HepG2 (cell line): ENCODE measurements around the gene TANC1. TPM values are rescaled to one million over a fixed set of nuclear protein-coding genes. Genes with fewer than 3 reads are reported as not detected.

Source experiments
- ATAC-seq: fragments of 200-7000 bp; cut with Tn5 transposase; 3 replicates; pipeline ENCODE4 v1.9.1; 2020; ENCODE audit warnings: mild to moderate bottlenecking, moderate library complexity
- BruUV-seq: library from RNA; stranded (reverse); fragments of 400-500 nt; replicated peaks from 2 replicates; lab custom pipeline; 2021; lab: Mats Ljungman, UMichigan
- CTCF ChIA-PET: fragments of 300-600 bp; formaldehyde crosslinking; extraction: SDS; loops from one replicate; lab custom pipeline; 2021; ENCODE audit warnings: low total read pairs, inconsistent platforms, low intra/inter-chr PET ratio; lab: Yijun Ruan, JAX
- POLR2A ChIA-PET: fragments of 350-600 bp; sonication (Branson Sonifier 250); formaldehyde crosslinking; loops from one replicate; lab custom pipeline; 2020; ENCODE audit warnings: antibody characterized with exemption, inconsistent platforms; lab: Yijun Ruan, JAX
- DNase-seq: peaks from one replicate; pipeline ENCODE4 v3.0.0-alpha.2; 2015; ENCODE audit warnings: low spot score
- FAIRE-seq: peaks from 3 replicates; lab custom pipeline; 2011; peaks lifted over from hg19 to GRCh38; lab: Jason Lieb, UNC
- H2AFZ ChIP-seq: one replicate; pipeline ENCODE4 v1.6.1; 2011; ENCODE audit warnings: low read length, inconsistent platforms
- H3K27ac ChIP-seq: fragments of 300-600 bp; 3 replicates; pipeline ENCODE4 v1.8.0; 2011; ENCODE audit warnings: mixed run types, mild to moderate bottlenecking, mixed read lengths, low read length, inconsistent platforms; ENCODE audit not compliant: insufficient read depth; ENCODE audit errors: extremely low read length
- H3K27me3 ChIP-seq, 2 experiments: fragments of 200-600 bp in 1 of 2; 2 replicates in 1 of 2; 3 replicates in 1 of 2; pipeline versions ENCODE4 v1.6.0 to v1.8.0; 2011; ENCODE audit warnings: low read length in 2 of 2, mild to moderate bottlenecking in 2 of 2, moderate library complexity in 2 of 2, inconsistent platforms in 1 of 2; ENCODE audit not compliant: insufficient read depth in 2 of 2, control insufficient read depth in 1 of 2
- H3K36me3 ChIP-seq, 2 experiments: fragments of 200-600 bp in 1 of 2; replicated peaks in 1 of 2; 2 replicates in 1 of 2; 3 replicates in 1 of 2; pipeline versions ENCODE4 v1.5.1 to v1.8.0; 2011; ENCODE audit warnings: low read length in 2 of 2, inconsistent platforms in 1 of 2; ENCODE audit not compliant: insufficient read depth in 2 of 2, control insufficient read depth in 1 of 2
- H3K4me1 ChIP-seq: 2 replicates; pipeline ENCODE4 v1.5.1; 2012; ENCODE audit warnings: low read length, inconsistent platforms; ENCODE audit not compliant: insufficient read depth
- H3K4me2 ChIP-seq: 2 replicates; pipeline ENCODE4 v1.6.0; 2011; ENCODE audit warnings: low read depth, low read length, inconsistent platforms
- H3K4me3 ChIP-seq, 3 experiments: fragments of 200-600 bp in 1 of 3; sonication (generic), shearing (Covaris generic) in 1 of 3; replicated peaks in 1 of 3; 2 replicates each; pipeline ENCODE4 v1.5.1; 2011 to 2016; ENCODE audit warnings: low read length in 3 of 3, inconsistent platforms in 2 of 3, low read depth in 2 of 3, mild to moderate bottlenecking in 2 of 3, control low read depth in 1 of 3, mixed read lengths in 1 of 3; ENCODE audit not compliant: insufficient read depth in 1 of 3
- H3K79me2 ChIP-seq: one replicate; pipeline ENCODE4 v1.6.1; 2011; ENCODE audit warnings: low read length, inconsistent platforms; ENCODE audit not compliant: insufficient read depth
- H3K9ac ChIP-seq: 2 replicates; pipeline ENCODE4 v1.6.0; 2011; ENCODE audit warnings: mild to moderate bottlenecking, low read depth, low read length, inconsistent platforms; ENCODE audit not compliant: insufficient read depth
- H3K9me3 ChIP-seq: 2 replicates; pipeline ENCODE4 v1.5.1; 2012; ENCODE audit warnings: mild to moderate bottlenecking, low read length
- H4K20me1 ChIP-seq: 2 replicates; pipeline ENCODE4 v1.6.0; 2011; ENCODE audit warnings: inconsistent platforms, mild to moderate bottlenecking, low read length, moderate library complexity; ENCODE audit not compliant: insufficient read depth
- CEBPB ChIP-seq: IDR thresholded peaks from 2 replicates; pipeline ENCODE4 v1.6.1; 2011; ENCODE audit warnings: low read depth, low read length, improper control_type of control experiment, borderline replicate concordance
- KDM2A ChIP-seq: sonication (generic); formaldehyde crosslinking; IDR thresholded peaks from 2 replicates; pipeline ENCODE4 v1.4.0; 2020; ENCODE audit warnings: low read depth, missing genetic modification reagents, borderline replicate concordance
- MAFK ChIP-seq, 2 experiments: IDR thresholded peaks in 1 of 2; conservative IDR thresholded peaks in 1 of 2; 2 replicates each; pipeline ENCODE4 v1.6.1; 2011; ENCODE audit warnings: improper control_type of control experiment in 2 of 2, low read length in 2 of 2
- NFE2L2 ChIP-seq: fragments of 150-350 bp; IDR thresholded peaks from 2 replicates; pipeline ENCODE4 v1.6.1; 2014; ENCODE audit warnings: low read length
- ZBTB7B ChIP-seq: sonication (generic); formaldehyde crosslinking; IDR thresholded peaks from 2 replicates; pipeline ENCODE4 v1.4.0; 2020; ENCODE audit warnings: missing genetic modification reagents
- ZNF256 ChIP-seq: sonication (generic); formaldehyde crosslinking; conservative IDR thresholded peaks from 2 replicates; pipeline ENCODE4 v1.4.0; 2020; ENCODE audit warnings: missing genetic modification reagents
- WGBS: methylation state at CpG from one replicate; pipeline ENCODE4 v1.1.6; 2017; ENCODE audit warnings: low lambda C conversion rate; 5-methylcytosine and 5-hydroxymethylcytosine counted together
- in situ Hi-C: cut with HindIII; loops from 2 replicates; pipeline ENCODE4 v1.10.0; 2017; ENCODE audit warnings: low pct_unique_long_range_greater_than_20kb; ENCODE audit not compliant: extremely low pct_ligation_motif_present
- intact Hi-C: fragments of 100-400 bp; cut with micrococcal nuclease; formaldehyde crosslinking; loops from one replicate; pipeline ENCODE4 v1.10.0; 2022; ENCODE audit not compliant: unreplicated experiment
- polyA plus RNA-seq, 8 experiments: library from polyadenylated mRNA; depleted of rRNA in 3 of 8; stranded (reverse) in 7 of 8; unstranded in 1 of 8; fragments of >200 nt; fragmentation: Illumina TruSeq in 4 of 8; extraction: Trizol in 4 of 8; gene quantifications; 2 replicates each; pipeline versions ENCODE4 v1.2.1 to v1.2.3, GENCODE V29; 2011 to 2016; ENCODE audit warnings: low read depth in 4 of 8, missing spikeins in 1 of 8, mixed read lengths in 1 of 8; ENCODE audit not compliant: insufficient read depth in 1 of 8
- total RNA-seq, 5 experiments: library from RNA; depleted of rRNA; stranded (reverse); fragments of >200 nt; fragmentation: Illumina TruSeq; extraction: Trizol; gene quantifications; 2 replicates each; pipeline ENCODE4 v1.2.3, GENCODE V29; 2016; ENCODE audit warnings: low read depth in 1 of 5
- TF ChIP-seq, protein P1 (sequence below): sonication (generic); formaldehyde crosslinking; IDR thresholded peaks from 2 replicates; pipeline ENCODE4 v1.4.0; 2020; ENCODE audit warnings: mild to moderate bottlenecking, missing genetic modification reagents, borderline replicate concordance

Gene TANC1
- total and polyA plus RNA-seq, 2 of the 13 experiments (the other 11 are each of a cell fraction or from before 2014, with no cell fraction given), result 2.3 to 5.6 TPM

DNA sequence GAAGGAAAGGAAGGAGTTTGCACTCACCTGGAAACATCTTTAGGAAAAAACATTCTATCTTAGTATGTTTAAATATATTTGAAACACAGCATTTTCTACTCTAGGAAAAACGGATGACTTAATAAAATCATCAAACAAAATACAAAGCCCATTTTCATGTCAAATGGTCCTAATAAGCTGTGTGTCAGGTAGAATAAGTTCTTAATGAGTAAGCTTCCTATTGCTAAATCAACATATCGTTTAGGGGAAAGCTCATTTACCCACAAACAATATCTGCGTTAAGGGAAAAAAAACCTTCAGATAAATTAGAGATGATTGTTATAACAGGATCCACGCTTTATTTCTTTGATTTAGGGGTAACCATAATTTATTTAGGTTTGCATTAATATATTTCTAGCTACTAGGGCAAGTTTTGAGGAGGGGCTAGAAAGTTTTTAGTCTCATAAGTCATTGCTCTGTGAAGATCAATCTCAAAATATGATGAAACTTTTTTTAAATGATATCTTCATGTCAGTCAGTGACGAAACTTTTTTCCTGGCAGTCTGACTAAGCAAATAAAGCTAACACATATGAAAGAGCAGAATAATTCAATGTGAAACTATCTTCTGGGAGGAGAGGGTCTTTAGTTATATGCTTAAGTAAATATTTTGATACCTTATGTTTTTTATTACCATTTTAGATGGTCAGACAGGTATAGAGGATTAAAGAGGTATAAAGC, 170.9 kb downstream of the TANC1 start:
- BruUV-seq, result no TSS peak
- H3K9me3 ChIP-seq, result no peaks in the 10 kb centered on the region
- no peak overlapping the region for H2AFZ ChIP-seq
- no peaks in the 10 kb centered on the region for H4K20me1 ChIP-seq
- ATAC-seq, result no peak
- in situ Hi-C loops, result no loop called here
- ChIA-PET CTCF (no interaction called here), POLR2A (no interaction called here)
- H3K27me3 ChIP-seq, result no peaks in the 10 kb centered on the region
- intact Hi-C loops, result no loop called here
- TF ChIP-seq CEBPB (peak; percentile 16; the same call in 1 of the 2 replicates), KDM2A (CRISPR knock-in tag) (no peak), ZBTB7B (CRISPR knock-in tag) (no peak), ZNF256 (CRISPR knock-in tag) (no peak)
- H3K27ac ChIP-seq, result no peak overlapping the region
- no peaks in the 10 kb centered on the region for H3K79me2 ChIP-seq
- H3K4me3 ChIP-seq, result no peak overlapping the region
- H3K36me3 ChIP-seq, result no peaks in the 10 kb centered on the region
- no peaks in the 10 kb centered on the region for H3K4me1 ChIP-seq
- 57% methylated on average over 5 of the region's 5 CpGs for WGBS
- FAIRE-seq, result no peak
- H3K9ac ChIP-seq, result no peak overlapping the region
- H3K4me2 ChIP-seq, result no peak overlapping the region
- no peak for DNase-seq

DNA sequence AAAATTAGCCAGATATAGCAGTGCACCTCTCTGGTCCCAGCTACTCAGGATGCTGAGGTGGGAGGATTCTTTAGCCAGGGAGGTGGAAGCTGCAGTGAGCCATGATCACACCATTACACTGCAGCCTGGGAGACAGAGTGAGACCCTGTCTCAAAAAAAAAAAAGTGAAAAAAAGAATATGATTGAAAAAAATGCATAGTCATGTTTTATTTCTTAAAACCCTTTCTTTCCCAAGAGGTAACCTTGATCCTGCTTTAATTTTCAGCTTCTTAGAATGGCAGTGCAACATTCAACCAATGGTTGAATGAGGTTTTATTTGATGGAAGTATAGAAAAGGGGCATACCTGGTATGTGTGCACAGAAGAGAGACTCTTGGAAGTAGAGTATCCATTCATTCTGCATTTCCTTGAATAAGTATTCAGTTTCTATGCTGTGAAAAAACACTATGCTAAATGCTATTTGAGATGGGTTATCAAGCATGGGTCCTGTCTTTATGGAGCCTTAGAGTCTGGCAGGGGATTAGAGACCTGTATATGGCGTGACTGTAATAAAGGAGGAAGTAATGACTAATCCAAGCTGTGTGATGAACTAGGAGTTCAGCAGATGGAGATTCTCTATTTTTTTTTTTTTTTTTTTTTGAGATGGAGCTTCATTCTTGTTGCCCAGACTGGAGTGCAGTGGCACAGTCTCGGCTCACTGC, 171.8 kb downstream of the TANC1 start:
- ChIA-PET POLR2A (no interaction called here), CTCF (no interaction called here)
- Histone ChIP-seq H2AFZ (no peak overlapping the region), H3K27ac (no peak overlapping the region), H3K79me2 (no peaks in the 10 kb centered on the region), H3K4me2 (no peak overlapping the region), H3K9ac (no peak overlapping the region), H3K27me3 (no peaks in the 10 kb centered on the region), H3K9me3 (no peaks in the 10 kb centered on the region), H3K4me3 (no peak overlapping the region), H3K36me3 (no peaks in the 10 kb centered on the region), H4K20me1 (no peaks in the 10 kb centered on the region), H3K4me1 (no peaks in the 10 kb centered on the region)
- ATAC-seq, result no peak
- BruUV-seq, result no TSS peak
- TF ChIP-seq, protein P1, sequence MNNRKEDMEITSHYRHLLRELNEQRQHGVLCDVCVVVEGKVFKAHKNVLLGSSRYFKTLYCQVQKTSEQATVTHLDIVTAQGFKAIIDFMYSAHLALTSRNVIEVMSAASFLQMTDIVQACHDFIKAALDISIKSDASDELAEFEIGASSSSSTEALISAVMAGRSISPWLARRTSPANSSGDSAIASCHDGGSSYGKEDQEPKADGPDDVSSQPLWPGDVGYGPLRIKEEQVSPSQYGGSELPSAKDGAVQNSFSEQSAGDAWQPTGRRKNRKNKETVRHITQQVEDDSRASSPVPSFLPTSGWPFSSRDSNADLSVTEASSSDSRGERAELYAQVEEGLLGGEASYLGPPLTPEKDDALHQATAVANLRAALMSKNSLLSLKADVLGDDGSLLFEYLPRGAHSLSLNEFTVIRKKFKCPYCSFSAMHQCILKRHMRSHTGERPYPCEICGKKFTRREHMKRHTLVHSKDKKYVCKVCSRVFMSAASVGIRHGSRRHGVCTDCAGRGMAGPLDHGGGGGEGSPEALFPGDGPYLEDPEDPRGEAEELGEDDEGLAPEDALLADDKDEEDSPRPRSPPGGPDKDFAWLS (CRISPR knock-in tag), result no peak
- TF ChIP-seq MAFK (conservative IDR thresholded peaks at IDR 0.05 in 1 of 2, IDR thresholded peaks at IDR 0.05 in 1 of 2; ENCODE audit: low read length in 2 of 2), result peak; percentile 53 to 67
- peak; percentile 88 for TF ChIP-seq NFE2L2
- in situ Hi-C loops, result no loop called here
- no peak for DNase-seq
- 90% methylated on average over 2 of the region's 2 CpGs for WGBS
- intact Hi-C loops, result no loop called here
- no peak for FAIRE-seq
